ENCODE results near the gene GATC.
"Not testable (repeated sequence)": the region's sequence is repeated elsewhere in the genome, so short reads cannot be mapped to it uniquely, and the experiment has no call there.

GATC gene

DNA sequence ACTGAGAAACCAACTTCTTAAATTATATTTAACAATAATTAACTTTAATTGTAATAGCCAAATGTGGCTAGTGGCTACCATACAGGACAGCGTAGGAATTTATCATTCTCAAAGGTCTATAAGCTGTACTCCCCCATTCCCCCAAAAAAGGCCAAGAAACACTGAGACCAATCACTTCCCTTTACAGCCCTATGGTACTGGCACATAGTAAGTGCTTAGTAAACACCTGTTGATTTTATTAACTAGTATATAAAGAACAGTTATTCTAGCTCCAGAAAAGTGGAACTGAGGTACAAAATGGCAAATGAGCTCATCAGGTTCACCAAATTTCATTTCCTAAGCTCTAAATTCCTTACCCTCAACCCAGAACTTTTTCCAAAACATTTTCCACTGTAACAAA lies 29.4 kb downstream of the GATC start:
- H3K27me3 ChIP-seq (ENCODE audit: control insufficient read depth in 1 of 2, insufficient read depth in 2 of 2, low read length in 2 of 2): no peaks in the 10 kb centered on the region

GRCh38 chr12:120479458-120479857 lies 33.2 kb downstream of the GATC start:
- Histone ChIP-seq H3K27me3 (ENCODE audit: control insufficient read depth in 1 of 2, insufficient read depth in 2 of 2, low read length in 2 of 2) (no peaks in the 10 kb centered on the region), H3K4me1 (ENCODE audit: insufficient read depth, low read length) (no peaks in the 10 kb centered on the region), H3K9ac (ENCODE audit: low read length) (no peak overlapping the region), H3K36me3 (ENCODE audit: insufficient read depth, low read length) (no peaks in the 10 kb centered on the region), H3K9me3 (ENCODE audit: low read length) (no peaks in the 10 kb centered on the region), H3K27ac (ENCODE audit: low read depth, low read length) (no peak overlapping the region), H3K4me3 (ENCODE audit: low read depth in 1 of 2, low read length in 2 of 2) (no peak overlapping the region)

More for the DNA sequence above, 29.4 kb downstream of the GATC start:
- H3K27ac ChIP-seq (ENCODE audit: low read depth, low read length): no peak overlapping the region
- H3K4me3 ChIP-seq (ENCODE audit: low read depth in 1 of 2, low read length in 2 of 2): no peak overlapping the region
- no peak overlapping the region for H3K9ac ChIP-seq (ENCODE audit: low read length)
- H3K4me1 ChIP-seq (ENCODE audit: insufficient read depth, low read length): no peaks in the 10 kb centered on the region
- H3K36me3 ChIP-seq (ENCODE audit: insufficient read depth, low read length): no peaks in the 10 kb centered on the region
- no peaks in the 10 kb centered on the region for H3K9me3 ChIP-seq (ENCODE audit: low read length)

- H3K36me3 ChIP-seq (ENCODE audit: insufficient read depth, low read length): no peaks in the 10 kb centered on the region
- H3K9me3 ChIP-seq (ENCODE audit: low read length): no peaks in the 10 kb centered on the region
- H3K27me3 ChIP-seq (ENCODE audit: control insufficient read depth in 1 of 2, insufficient read depth in 2 of 2, low read length in 2 of 2): no peaks in the 10 kb centered on the region
- no peaks in the 10 kb centered on the region for H3K4me1 ChIP-seq (ENCODE audit: insufficient read depth, low read length)
- H3K27ac ChIP-seq (ENCODE audit: low read depth, low read length): no peak overlapping the region
- H3K4me3 ChIP-seq (ENCODE audit: low read depth in 1 of 2, low read length in 2 of 2): no peak overlapping the region
- no peak overlapping the region for H3K9ac ChIP-seq (ENCODE audit: low read length)
Observed at GRCh38 chr12:120480211-120480610, 34.0 kb downstream of the GATC start.

GRCh38 chr12:120481022-120481767 lies 35.0 kb downstream of the GATC start:
- H3K36me3 ChIP-seq (ENCODE audit: insufficient read depth, low read length): no peaks in the 10 kb centered on the region

GRCh38 chr12:120483621-120484020 lies 37.4 kb downstream of the GATC start:
- no peak overlapping the region for H3K9ac ChIP-seq (ENCODE audit: low read length)
- H3K27me3 ChIP-seq (ENCODE audit: control insufficient read depth in 1 of 2, insufficient read depth in 2 of 2, low read length in 2 of 2): no peaks in the 10 kb centered on the region
- no peak overlapping the region for H3K4me3 ChIP-seq (ENCODE audit: low read depth in 1 of 2, low read length in 2 of 2)
- H3K27ac ChIP-seq (ENCODE audit: low read depth, low read length): no peak overlapping the region
- H3K4me1 ChIP-seq (ENCODE audit: insufficient read depth, low read length): no peaks in the 10 kb centered on the region
- H3K36me3 ChIP-seq (ENCODE audit: insufficient read depth, low read length): no peaks in the 10 kb centered on the region
- H3K9me3 ChIP-seq (ENCODE audit: low read length): no peaks in the 10 kb centered on the region

More at GRCh38 chr12:120481022-120481767, 35.0 kb downstream of the GATC start:
- Histone ChIP-seq H3K9ac (ENCODE audit: low read length) (no peak overlapping the region), H3K27me3 (ENCODE audit: control insufficient read depth in 1 of 2, insufficient read depth in 2 of 2, low read length in 2 of 2) (no peaks in the 10 kb centered on the region), H3K4me1 (ENCODE audit: insufficient read depth, low read length) (no peaks in the 10 kb centered on the region), H3K4me3 (ENCODE audit: low read depth in 1 of 2, low read length in 2 of 2) (no peak overlapping the region), H3K9me3 (ENCODE audit: low read length) (no peaks in the 10 kb centered on the region), H3K27ac (ENCODE audit: low read depth, low read length) (no peak overlapping the region)

DNA sequence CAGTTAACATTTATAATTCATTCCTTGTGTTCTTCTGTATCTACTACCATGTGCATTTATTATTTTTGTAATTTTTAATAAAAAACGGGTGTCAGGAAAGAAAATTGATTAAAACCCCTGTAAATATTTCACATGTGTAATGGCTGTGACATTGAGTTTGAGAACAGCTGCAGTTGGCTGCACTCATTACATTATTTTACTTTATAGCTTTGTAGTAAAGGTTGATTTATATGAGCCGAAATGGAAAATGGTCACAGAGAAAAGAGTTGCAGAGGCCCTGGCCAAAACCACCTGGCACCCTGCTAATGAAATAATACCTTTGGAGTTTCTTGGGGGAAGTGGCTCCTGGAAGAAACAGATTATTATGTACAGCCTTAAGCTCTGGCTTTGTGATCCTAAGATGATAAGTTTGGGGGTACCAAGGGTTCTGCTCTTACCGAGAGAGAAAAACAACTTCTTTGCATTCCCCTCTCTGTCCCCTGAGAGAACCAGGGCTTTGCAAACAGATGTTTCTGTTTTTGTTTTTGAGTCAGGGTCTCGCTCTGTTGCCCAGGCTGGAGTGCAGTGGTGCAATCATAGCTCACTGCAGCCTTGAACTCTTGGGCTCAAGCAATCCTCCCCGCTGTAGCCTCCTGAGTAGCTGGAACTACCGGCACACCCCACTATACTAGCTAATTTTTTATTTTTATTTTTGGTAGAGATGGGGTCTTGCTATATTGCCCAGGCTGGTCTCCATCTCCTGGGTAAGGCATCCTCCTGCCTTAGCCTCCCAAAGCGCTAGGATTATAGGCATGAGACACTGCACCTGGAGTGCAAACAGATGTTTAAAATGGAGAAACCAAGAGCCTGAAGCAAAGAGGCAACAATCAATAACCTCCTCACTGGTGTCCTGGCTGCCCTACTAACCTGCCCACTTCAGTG lies 40.0 kb downstream of the GATC start:
- Histone ChIP-seq H3K27me3 (ENCODE audit: control insufficient read depth in 1 of 2, insufficient read depth in 2 of 2, low read length in 2 of 2) (no peaks in the 10 kb centered on the region), H3K4me1 (ENCODE audit: insufficient read depth, low read length) (no peaks in the 10 kb centered on the region), H3K9me3 (ENCODE audit: low read length) (no peaks in the 10 kb centered on the region), H3K36me3 (ENCODE audit: insufficient read depth, low read length) (peaks cover 9% of the 10 kb centered on the region), H3K4me3 (ENCODE audit: low read depth in 1 of 2, low read length in 2 of 2) (no peak overlapping the region), H3K27ac (ENCODE audit: low read depth, low read length) (no peak overlapping the region), H3K9ac (ENCODE audit: low read length) (no peak overlapping the region)

- H3K4me1 ChIP-seq (ENCODE audit: insufficient read depth, low read length); H3K4me3 ChIP-seq (ENCODE audit: low read depth in 1 of 2, low read length in 2 of 2); H3K9me3 ChIP-seq (ENCODE audit: low read length); H3K9ac ChIP-seq (ENCODE audit: low read length); H3K27me3 ChIP-seq (ENCODE audit: control insufficient read depth in 1 of 2, insufficient read depth in 2 of 2, low read length in 2 of 2); H3K27ac ChIP-seq (ENCODE audit: low read depth, low read length): not testable (repeated sequence)
- H3K36me3 ChIP-seq (ENCODE audit: insufficient read depth, low read length): peaks cover 12% of the 10 kb centered on the region
Observed at GRCh38 chr12:120487552-120487951, 41.3 kb downstream of the GATC start.

- Histone ChIP-seq H3K9ac (ENCODE audit: low read length) (no peak overlapping the region), H3K27me3 (ENCODE audit: control insufficient read depth in 1 of 2, insufficient read depth in 2 of 2, low read length in 2 of 2) (no peaks in the 10 kb centered on the region), H3K9me3 (ENCODE audit: low read length) (no peaks in the 10 kb centered on the region), H3K4me1 (ENCODE audit: insufficient read depth, low read length) (no peaks in the 10 kb centered on the region), H3K27ac (ENCODE audit: low read depth, low read length) (no peak overlapping the region), H3K4me3 (ENCODE audit: low read depth in 1 of 2, low read length in 2 of 2) (no peak overlapping the region), H3K36me3 (ENCODE audit: insufficient read depth, low read length) (peaks cover 12% of the 10 kb centered on the region)
Observed at GRCh38 chr12:120488057-120488640, 41.9 kb downstream of the GATC start.

DNA sequence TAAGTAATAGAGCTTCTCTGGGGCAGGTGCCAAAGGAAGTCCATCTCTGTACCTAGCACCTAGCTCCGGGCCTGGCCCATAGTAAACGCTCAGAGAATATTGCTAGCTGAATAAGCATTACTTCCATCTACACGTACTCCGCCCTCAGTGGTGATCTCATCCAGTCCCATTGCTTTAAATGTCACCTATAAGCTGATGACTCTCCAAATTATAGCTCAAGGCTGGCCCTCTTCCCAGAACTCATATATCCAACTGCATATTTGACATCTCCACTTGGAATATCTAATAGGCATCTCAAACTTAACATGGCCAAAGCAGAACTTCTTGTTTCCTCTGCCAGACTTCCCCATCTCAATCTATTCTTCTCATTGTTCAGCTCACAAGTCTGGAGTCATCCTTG lies 42.8 kb downstream of the GATC start:
- peaks cover 12% of the 10 kb centered on the region for H3K36me3 ChIP-seq (ENCODE audit: insufficient read depth, low read length)
- no peak overlapping the region for H3K27ac ChIP-seq (ENCODE audit: low read depth, low read length)
- H3K4me1 ChIP-seq (ENCODE audit: insufficient read depth, low read length): no peaks in the 10 kb centered on the region
- H3K4me3 ChIP-seq (ENCODE audit: low read depth in 1 of 2, low read length in 2 of 2): no peak overlapping the region
- no peaks in the 10 kb centered on the region for H3K9me3 ChIP-seq (ENCODE audit: low read length)
- H3K9ac ChIP-seq (ENCODE audit: low read length): no peak overlapping the region
- no peaks in the 10 kb centered on the region for H3K27me3 ChIP-seq (ENCODE audit: control insufficient read depth in 1 of 2, insufficient read depth in 2 of 2, low read length in 2 of 2)

DNA sequence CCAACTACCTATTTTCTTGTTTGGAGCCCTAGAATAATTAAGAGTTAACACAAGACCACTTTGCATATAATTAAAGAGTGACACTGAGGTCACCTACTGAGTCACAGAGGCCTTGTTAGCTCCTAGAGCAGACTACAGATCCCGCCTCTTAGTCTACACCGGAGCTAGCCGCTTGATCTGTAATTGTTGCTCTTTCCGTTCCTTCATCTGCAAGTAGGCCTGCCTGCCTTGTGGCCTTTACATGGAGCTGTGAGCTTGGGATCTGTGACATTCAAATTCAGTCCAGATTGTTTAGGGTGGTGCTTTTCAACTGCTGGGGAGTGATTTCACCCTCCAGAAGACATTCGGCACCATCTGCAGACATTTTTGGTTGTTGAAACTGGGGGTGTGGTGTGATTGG lies 44.1 kb downstream of the GATC start:
- H3K4me3 ChIP-seq (ENCODE audit: low read depth in 1 of 2, low read length in 2 of 2): no peak overlapping the region
- H3K9me3 ChIP-seq (ENCODE audit: low read length): no peaks in the 10 kb centered on the region
- H3K4me1 ChIP-seq (ENCODE audit: insufficient read depth, low read length): peaks cover 5% of the 10 kb centered on the region
- H3K9ac ChIP-seq (ENCODE audit: low read length): no peak overlapping the region
- no peaks in the 10 kb centered on the region for H3K27me3 ChIP-seq (ENCODE audit: control insufficient read depth in 1 of 2, insufficient read depth in 2 of 2, low read length in 2 of 2)
- H3K36me3 ChIP-seq (ENCODE audit: insufficient read depth, low read length): peaks cover 12% of the 10 kb centered on the region
- H3K27ac ChIP-seq (ENCODE audit: low read depth, low read length): no peak overlapping the region

- H3K27ac ChIP-seq (ENCODE audit: low read depth, low read length): no peak overlapping the region
- H3K4me3 ChIP-seq (ENCODE audit: low read depth in 1 of 2, low read length in 2 of 2): no peak overlapping the region
- peaks cover 12% of the 10 kb centered on the region for H3K36me3 ChIP-seq (ENCODE audit: insufficient read depth, low read length)
- H3K4me1 ChIP-seq (ENCODE audit: insufficient read depth, low read length): peaks cover 5% of the 10 kb centered on the region
- no peaks in the 10 kb centered on the region for H3K27me3 ChIP-seq (ENCODE audit: control insufficient read depth in 1 of 2, insufficient read depth in 2 of 2, low read length in 2 of 2)
- no peaks in the 10 kb centered on the region for H3K9me3 ChIP-seq (ENCODE audit: low read length)
- H3K9ac ChIP-seq (ENCODE audit: low read length): no peak overlapping the region
Observed at GRCh38 chr12:120490833-120491512, 44.7 kb downstream of the GATC start.
